H4 (cell line): ENCODE results near the gene DHX34. TPM values are rescaled to one million over a fixed set of nuclear protein-coding genes. Genes with fewer than 3 reads are reported as not detected.
"Not testable (repeated sequence)": the region's sequence is repeated elsewhere in the genome, so short reads cannot be mapped to it uniquely, and the experiment has no call there.

Source experiments
- DNase-seq: peaks from one replicate; pipeline ENCODE4 v3.0.0-alpha.2; 2015; ENCODE audit warnings: low spot score
- total RNA-seq: library from RNA; depleted of rRNA; stranded (reverse); fragments of >200 nt; shearing (Covaris generic); gene quantifications from 2 replicates; pipeline ENCODE4 v1.2.3, GENCODE V29; 2014

DHX34 gene
- total RNA-seq, 1 experiment from 2014 or later, result 8.0 TPM

GRCh38 chr19:47387623-47388022 lies 38.5 kb downstream of the DHX34 start:
- DNase-seq, result not testable (repeated sequence)

DNA sequence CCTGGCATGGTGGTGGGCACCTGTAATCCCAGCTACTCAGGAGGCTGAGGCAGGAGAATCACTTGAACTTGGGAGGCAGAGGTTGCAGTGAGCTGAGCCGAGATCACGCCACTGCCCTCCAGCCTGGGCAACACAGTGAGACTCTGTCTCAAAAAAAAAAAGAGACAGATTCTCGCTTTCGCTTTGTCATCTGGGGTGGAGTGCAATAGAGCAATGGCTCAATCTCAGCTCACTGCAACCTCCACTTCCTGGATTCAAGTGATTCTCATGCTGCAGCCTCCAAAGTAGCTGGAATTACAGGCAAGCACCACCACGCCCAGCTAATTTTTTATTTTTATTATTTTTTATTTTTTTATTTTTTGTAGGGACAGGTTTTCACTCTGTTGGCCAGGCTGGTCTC lies 39.6 kb downstream of the DHX34 start:
- DNase-seq, result not testable (repeated sequence)

GRCh38 chr19:47389150-47389556 lies 40.0 kb downstream of the DHX34 start:
- DNase-seq, result no peak

DNA sequence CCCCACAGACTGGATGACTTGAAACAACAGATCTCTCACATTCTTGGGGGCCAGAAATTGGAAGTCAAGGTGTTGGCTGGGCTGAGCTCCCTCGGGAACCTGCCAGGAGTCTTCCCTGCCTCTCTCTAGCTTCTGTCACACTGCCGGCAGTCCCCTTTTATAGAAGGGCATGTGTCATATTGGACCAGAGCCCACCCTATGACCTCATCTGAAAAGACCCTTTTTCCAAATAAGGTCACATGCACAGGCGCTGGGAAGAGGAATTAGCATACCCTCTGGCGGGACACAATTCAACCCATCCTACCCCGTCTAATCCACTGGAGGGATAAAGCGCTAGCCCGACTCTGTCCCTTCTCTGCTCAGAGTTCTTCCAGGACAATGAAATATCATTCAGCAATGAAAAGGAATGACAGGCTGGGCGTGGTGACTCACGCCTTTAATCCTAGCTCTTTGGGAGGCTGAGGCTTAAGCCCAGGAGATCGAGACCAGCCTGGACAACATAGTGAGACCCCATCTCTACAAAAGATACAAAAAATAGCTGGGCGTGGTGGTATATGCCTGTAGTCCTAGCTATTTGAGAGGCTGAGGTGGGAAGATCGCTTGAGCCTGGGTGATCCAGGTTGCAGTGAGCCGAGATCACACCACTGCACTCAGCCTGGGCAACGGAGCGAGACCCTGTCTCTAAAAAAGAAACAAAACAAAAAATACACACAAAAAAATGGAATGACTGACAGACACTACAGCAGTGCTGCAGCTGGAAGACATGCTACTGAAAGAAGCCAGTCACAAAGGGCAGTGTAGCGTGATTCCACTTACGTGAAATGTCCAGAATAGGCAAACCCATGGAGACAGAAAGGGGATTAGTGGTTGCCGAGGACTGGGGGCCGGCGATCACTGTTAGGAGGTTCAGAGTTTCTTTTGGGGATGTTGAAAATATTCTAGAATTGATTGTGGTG lies 41.7 kb downstream of the DHX34 start:
- DNase-seq, result no peak

- peak; percentile 52 for DNase-seq
Measured at GRCh38 chr19:47391510-47392223, 42.6 kb downstream of the DHX34 start.

DNA sequence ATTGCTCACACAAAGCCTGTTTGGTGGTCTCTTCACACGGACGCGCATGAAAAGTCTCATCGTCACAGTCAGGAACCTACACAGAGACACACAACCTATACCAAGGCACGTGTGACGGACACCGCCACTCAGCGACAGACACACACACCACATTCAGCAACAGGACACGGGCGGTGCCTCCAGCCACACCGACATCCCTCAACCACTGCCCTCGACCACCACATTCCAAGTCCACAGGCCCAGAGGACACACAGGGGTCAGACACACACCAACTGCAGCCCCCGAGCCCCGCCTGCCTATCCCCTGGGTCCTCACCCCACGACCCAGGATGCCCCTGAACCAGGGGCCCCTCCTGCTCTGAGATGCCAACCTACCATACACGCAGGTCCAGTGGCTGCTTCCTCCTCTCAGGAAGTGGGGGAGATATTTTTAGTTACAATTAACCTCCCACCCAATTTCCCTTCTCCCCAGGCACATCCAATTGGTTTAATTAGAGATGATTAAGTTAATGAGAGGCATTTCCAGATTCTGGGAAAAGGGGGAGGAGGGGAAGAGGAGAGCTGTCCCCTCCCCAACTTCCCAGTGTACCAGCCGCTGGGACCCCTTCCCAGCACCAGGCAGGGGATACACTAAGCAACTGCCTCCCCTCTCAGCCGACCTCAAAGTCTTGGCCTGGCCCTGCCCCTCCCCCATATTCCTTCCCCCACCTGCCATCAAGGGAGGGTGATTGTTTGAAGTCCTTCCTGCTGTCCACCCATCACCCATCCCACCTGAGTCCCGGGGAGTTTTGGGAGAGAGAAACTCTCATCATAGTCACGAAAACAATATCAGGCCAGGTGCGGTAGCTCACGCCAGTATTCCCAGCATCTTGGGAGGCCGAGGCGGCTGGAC lies 49.8 kb downstream of the DHX34 start:
- no peak for DNase-seq

GRCh38 chr19:47402504-47402903 lies 53.4 kb downstream of the DHX34 start:
- no peak for DNase-seq

GRCh38 chr19:47404334-47405196 lies 55.5 kb downstream of the DHX34 start:
- no peak for DNase-seq

DNA sequence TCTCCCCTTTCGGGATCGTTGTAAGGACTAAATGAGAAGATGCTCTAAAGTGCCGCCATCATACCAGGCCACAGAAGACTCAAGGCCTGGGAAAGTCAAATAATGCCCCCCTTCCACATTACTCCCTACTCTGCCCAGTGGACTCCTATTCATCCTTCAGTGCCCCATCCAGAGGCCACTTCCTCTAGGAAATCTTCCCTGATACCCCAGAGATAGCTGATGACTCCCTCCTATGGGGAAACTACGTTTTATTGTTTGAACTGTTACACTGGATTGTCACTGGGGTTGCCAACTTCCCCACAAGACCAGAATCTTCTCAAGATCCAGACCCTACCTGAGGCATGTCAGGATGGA lies 56.1 kb downstream of the DHX34 start:
- DNase-seq, result no peak

DNA sequence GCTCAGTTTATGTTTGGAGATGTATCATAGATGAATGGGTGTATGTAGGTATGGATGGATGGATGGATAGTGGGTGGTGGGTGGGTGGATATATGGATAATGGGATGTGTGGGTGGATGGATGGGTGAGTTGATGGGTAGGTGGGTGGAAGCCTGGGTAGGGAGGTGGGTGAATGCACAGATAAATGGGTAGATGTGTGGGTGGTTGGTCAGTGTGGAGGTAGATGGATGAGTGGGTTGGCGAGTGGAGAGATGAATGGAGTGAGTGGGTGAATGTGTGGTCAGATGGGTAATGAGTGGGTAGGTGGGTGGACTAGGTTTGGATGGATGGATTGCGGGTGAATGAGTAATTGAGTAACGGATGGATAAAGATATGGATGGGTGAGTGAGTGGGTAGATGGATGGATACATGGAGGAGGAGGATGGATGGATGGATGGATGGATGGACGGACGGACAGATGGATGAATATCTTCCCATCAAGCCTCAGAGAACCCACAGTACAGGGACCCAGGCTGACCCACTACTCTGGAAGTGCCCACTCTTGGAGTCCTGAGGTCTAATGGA lies 56.8 kb downstream of the DHX34 start:
- DNase-seq, result no peak

DNA sequence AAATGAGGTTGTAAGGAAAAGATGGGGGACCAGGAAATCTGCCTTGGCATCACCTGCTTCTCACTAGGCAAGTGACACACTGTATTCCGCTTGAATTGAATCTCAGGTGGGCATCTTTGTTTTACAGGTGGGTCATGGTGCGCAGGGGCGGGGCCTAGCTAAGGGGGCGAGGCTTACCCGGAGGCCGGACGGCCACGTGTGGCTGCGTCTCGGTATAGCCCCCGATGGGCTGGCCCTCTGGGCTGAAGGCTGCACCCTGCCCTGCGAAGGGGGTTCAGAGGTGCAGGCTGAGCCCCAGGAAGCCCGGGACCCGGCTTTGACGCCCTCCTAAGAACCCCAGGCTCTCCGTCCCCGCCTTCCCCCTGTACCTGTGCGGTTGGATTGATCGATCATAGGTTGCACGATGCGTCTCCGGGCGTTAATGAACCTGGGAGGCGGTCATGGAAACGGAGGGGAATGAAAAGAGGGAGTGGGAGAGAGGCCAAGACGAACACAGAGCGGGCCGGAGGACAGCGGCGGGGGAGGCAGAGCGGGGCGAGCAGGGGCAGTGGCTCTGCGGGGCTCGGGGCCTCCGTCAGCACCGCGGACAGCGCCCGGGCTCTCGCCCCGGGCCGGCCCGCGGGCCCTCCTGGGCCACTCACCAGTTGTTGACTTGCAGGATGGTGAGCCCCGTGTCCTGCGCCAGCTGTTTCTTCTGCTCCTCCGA lies 57.7 kb downstream of the DHX34 start:
- DNase-seq, result no peak

- no peak for DNase-seq
Measured at GRCh38 chr19:47407417-47407774, 58.3 kb downstream of the DHX34 start.

- DNase-seq, result no peak
Measured at GRCh38 chr19:47408156-47408938, 59.2 kb downstream of the DHX34 start.

GRCh38 chr19:47411101-47411500 lies 62.0 kb downstream of the DHX34 start:
- no peak for DNase-seq

GRCh38 chr19:47411696-47412095 lies 62.6 kb downstream of the DHX34 start:
- not testable (repeated sequence) for DNase-seq

DNA sequence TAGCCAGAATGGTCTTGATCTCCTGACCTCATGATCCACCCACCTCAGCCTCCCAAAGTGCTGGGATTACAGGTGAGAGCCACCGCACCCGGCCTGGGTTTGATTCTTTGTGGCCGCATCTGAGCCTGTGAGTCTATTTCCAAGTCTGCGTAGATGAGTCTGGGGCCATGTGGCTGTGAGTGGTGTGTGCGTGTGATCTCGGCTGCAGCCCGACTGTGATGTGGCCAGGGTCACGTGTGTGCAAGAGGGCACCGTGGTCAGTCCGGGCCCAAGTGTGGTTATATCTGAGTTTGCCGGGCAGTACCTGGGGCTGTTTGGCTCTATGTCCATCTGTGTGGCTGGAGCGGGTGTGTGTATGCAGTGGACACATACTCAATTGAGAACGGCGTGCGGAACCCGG lies 64.8 kb downstream of the DHX34 start:
- no peak for DNase-seq

GRCh38 chr19:47414469-47414868 lies 65.4 kb downstream of the DHX34 start:
- DNase-seq, result no peak

- no peak for DNase-seq
Measured at GRCh38 chr19:47415953-47416642, 67.0 kb downstream of the DHX34 start.

DNA sequence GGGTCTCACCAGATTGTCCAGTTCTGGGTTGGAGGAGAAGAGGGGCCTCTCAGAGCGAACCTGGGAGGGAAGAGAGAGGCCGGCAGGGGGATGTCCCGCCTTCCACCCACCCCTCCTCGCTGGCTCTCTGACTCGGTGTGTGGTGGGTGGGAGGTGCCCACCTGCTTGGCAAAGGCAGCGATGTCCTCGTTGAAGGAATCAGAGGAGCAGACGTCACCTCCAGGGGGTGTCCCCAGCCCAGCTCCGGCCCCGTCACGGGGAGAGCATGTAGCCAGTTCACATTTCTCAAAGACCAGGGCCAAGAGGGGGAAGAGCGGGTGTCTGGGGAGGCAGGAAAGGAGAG lies 67.5 kb downstream of the DHX34 start:
- DNase-seq, result no peak
